ENCODE data around the gene VSX2.

DNA sequence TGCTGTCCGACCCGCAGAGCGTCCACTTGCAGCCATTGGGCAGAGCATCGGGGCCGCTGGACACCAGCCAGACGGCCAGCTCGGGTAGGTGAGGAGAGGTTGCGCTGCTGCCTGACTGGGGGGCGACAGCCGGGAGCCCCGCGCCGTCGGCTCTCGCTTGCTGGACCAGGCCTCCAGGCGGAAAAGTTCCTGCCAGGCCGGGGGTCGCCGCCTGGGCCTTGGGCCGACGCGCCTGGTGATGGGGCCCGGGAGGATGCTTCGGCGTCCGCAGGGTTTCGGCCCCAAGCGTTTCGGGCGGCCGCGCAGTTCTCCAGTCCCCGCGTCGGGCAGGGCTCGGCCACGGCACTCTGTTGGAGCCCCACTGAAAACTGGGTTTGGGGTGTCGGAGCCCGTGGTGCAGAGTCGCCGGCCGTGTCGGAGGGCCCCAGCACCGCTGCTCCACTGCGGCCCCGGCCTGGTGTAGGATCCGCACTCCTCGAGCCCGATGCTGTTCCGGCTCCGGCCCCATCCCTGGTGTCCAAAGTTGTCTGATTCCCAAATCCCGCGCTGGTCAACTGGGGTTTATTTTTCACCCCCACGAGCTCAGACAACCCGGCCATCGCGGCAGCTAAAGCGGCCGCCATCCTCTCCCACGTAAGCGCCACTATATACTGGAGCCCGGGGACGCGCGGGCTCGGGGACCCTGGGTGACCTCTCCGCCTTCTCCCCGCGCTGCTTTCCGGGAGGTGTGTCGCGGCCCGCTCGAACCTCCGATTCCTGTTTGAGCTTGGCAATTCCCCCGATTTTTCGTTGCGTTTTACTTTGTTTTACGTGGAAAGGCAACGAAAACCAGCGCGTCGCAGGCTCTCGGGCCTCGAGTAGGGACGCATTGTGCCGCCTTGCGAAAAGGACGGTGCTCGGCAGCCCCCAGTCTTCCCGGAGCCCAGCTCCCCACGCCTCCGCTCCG, 872 bp downstream of the VSX2 start:
- TF ChIP-seq CTCF (IDR thresholded peaks at IDR 0.05) (no peak), POLR2A (IDR thresholded peaks at IDR 0.05) (no peak), POLR2AphosphoS5 (IDR thresholded peaks at IDR 0.05) (peak in 1 of 3 donors; percentile 31)
